A673 (cell line): Measurements from ENCODE around the gene ICAM2. TPM values are rescaled to one million over a fixed set of nuclear protein-coding genes. Genes with fewer than 3 reads are reported as not detected.

Experiments
- BruUV-seq: library from RNA; stranded (reverse); fragments of 400-500 nt; replicated peaks from 2 replicates; lab custom pipeline; 2021; lab: Mats Ljungman, UMichigan
- CTCF ChIA-PET: fragments of 300-600 bp; sonication (Branson Sonifier 250); formaldehyde crosslinking; loops from one replicate; lab custom pipeline; 2022; ENCODE audit warnings: antibody characterized with exemption; lab: Charles Lee
- POLR2A ChIA-PET: fragments of 300-600 bp; sonication (Branson Sonifier 250); formaldehyde crosslinking; loops from one replicate; lab custom pipeline; 2022; ENCODE audit warnings: antibody characterized with exemption; ENCODE audit not compliant: low non-redundant PET; lab: Charles Lee
- DNase-seq: peaks from one replicate; pipeline ENCODE4 v3.0.0-alpha.2; 2015; ENCODE audit warnings: low spot score
- H3K27ac ChIP-seq: fragments of 200-600 bp; sonication (generic); 2 replicates; pipeline ENCODE4 v1.5.1; 2016; ENCODE audit warnings: mixed run types, low read depth, mild to moderate bottlenecking, mixed read lengths, antibody characterized with exemption, low read length; ENCODE audit not compliant: poor library complexity, severe bottlenecking
- H3K27me3 ChIP-seq: fragments of 200-600 bp; sonication (generic); replicated peaks from 2 replicates; pipeline ENCODE4 v1.6.1; 2017; ENCODE audit warnings: mixed run types, low read depth, mild to moderate bottlenecking, mixed read lengths, antibody characterized with exemption, low read length; ENCODE audit not compliant: insufficient read depth, poor library complexity
- H3K36me3 ChIP-seq: fragments of 200-600 bp; sonication (generic); 2 replicates; pipeline ENCODE4 v1.6.1; 2016; ENCODE audit warnings: mixed run types, mild to moderate bottlenecking, mixed read lengths, antibody characterized with exemption, low read length; ENCODE audit not compliant: insufficient read depth, poor library complexity, severe bottlenecking
- H3K4me1 ChIP-seq: fragments of 200-600 bp; sonication (generic); 2 replicates; pipeline ENCODE4 v1.6.1; 2017; ENCODE audit warnings: mixed run types, mild to moderate bottlenecking, mixed read lengths, antibody characterized with exemption, low read length; ENCODE audit not compliant: insufficient read depth, poor library complexity, severe bottlenecking
- H3K4me3 ChIP-seq: fragments of 200-600 bp; sonication (generic); 2 replicates; pipeline ENCODE4 v1.5.1; 2016; ENCODE audit warnings: low read depth, mixed run types, mild to moderate bottlenecking, mixed read lengths, low read length; ENCODE audit not compliant: poor library complexity, severe bottlenecking
- H3K9me3 ChIP-seq: fragments of 200-600 bp; sonication (generic); 2 replicates; pipeline ENCODE4 v1.6.1; 2016; ENCODE audit warnings: mixed run types, low read depth, mild to moderate bottlenecking, mixed read lengths, antibody characterized with exemption, low read length; ENCODE audit not compliant: poor library complexity, severe bottlenecking
- EZH2 ChIP-seq: fragments of 200-600 bp; sonication (generic); IDR thresholded peaks from 2 replicates; pipeline ENCODE4 v1.6.1; 2017; ENCODE audit warnings: borderline replicate concordance, low read depth, mild to moderate bottlenecking, mixed read lengths, antibody characterized with exemption, low read length; ENCODE audit not compliant: poor library complexity, severe bottlenecking
- intact Hi-C: fragments of 100-400 bp; cut with micrococcal nuclease; formaldehyde crosslinking; loops from one replicate; pipeline ENCODE4 v1.10.0; 2022; ENCODE audit not compliant: unreplicated experiment
- total RNA-seq: library from RNA; stranded (reverse); gene quantifications from 2 replicates; pipeline ENCODE4 v1.2.3, GENCODE V29; 2021
- TF ChIP-seq, protein P1 (sequence below): fragments of 300-800, 200-600 bp; sonication (generic); conservative IDR thresholded peaks from 2 replicates; pipeline ENCODE4 v1.5.1; 2017; ENCODE audit warnings: low read depth, mild to moderate bottlenecking, antibody characterized with exemption, low read length, moderate library complexity, mixed read lengths

ICAM2 gene
- total RNA-seq, 1 experiment from 2014 or later = 0.99 TPM

GRCh38 chr17:64028874-64029464 is 8.5 kb upstream of the ICAM2 start:
- H3K4me3 ChIP-seq = no peak overlapping the region
- H3K4me1 ChIP-seq = no peaks in the 10 kb centered on the region
- no peak overlapping the region for H3K27ac ChIP-seq
- intact Hi-C loops = loop anchor here (1.0 to 5.0 kb wide), 3 partner anchors 104 to 253 kb away; partner anchors contain the start of gene GH1
- H3K27me3 ChIP-seq = no peaks in the 10 kb centered on the region
- H3K36me3 ChIP-seq = no peaks in the 10 kb centered on the region
- BruUV-seq = no TSS peak
- CTCF ChIA-PET = interaction anchor here (0.5 to 3.8 kb wide), 7 partner anchors 10 to 253 kb away, joined by 3 to 100 read pairs (median 5); no protein-coding TSS in a partner anchor
- DNase-seq = peak; percentile 68
- H3K9me3 ChIP-seq = no peaks in the 10 kb centered on the region
- POLR2A ChIA-PET = no interaction called here
- TF ChIP-seq EZH2 = no peak
- TF ChIP-seq, protein P1, sequence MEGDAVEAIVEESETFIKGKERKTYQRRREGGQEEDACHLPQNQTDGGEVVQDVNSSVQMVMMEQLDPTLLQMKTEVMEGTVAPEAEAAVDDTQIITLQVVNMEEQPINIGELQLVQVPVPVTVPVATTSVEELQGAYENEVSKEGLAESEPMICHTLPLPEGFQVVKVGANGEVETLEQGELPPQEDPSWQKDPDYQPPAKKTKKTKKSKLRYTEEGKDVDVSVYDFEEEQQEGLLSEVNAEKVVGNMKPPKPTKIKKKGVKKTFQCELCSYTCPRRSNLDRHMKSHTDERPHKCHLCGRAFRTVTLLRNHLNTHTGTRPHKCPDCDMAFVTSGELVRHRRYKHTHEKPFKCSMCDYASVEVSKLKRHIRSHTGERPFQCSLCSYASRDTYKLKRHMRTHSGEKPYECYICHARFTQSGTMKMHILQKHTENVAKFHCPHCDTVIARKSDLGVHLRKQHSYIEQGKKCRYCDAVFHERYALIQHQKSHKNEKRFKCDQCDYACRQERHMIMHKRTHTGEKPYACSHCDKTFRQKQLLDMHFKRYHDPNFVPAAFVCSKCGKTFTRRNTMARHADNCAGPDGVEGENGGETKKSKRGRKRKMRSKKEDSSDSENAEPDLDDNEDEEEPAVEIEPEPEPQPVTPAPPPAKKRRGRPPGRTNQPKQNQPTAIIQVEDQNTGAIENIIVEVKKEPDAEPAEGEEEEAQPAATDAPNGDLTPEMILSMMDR = peak; percentile 76

DNA sequence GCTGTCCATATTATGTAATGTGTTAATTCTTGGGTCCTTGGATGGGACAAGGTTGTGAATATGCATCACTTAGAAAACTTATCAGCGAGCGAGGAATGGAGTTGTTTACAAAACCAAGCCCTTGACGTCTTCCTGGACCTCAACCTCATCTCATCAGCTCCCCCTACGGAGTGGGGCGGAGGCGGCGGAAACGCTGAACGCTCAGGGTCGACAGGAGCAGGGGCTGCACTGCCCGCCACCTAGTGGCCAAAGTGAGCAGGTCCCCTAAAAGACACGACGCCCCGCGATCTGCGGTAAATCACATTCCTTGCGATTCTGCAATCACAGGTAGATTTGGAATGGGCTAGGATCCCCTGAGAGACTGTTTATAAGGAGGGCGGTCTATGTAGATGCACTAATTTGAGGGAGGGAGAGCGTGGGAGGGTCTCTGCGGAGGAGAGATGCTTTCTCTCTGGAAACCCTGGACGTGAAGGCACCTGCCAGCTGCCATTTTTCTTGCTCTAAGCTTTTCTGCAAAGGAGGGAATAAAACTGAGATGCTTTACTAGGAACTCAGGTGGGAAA is 5.4 kb upstream of the ICAM2 start:
- no peaks in the 10 kb centered on the region for H3K36me3 ChIP-seq
- POLR2A ChIA-PET = interaction anchor here (1.0 kb wide), 1 partner anchor 49 kb away, joined by 3 read pairs; no protein-coding TSS in a partner anchor

More for the DNA sequence above, 5.4 kb upstream of the ICAM2 start:
- no peaks in the 10 kb centered on the region for H3K9me3 ChIP-seq
- peak overlapping the region; percentile 13 for H3K4me3 ChIP-seq
- DNase-seq = peak; percentile 87
- TF ChIP-seq, protein P1 = peak; percentile 99
- no peak for TF ChIP-seq EZH2
- no peak overlapping the region for H3K27ac ChIP-seq
- H3K4me1 ChIP-seq = no peaks in the 10 kb centered on the region
- BruUV-seq = no TSS peak
- no peaks in the 10 kb centered on the region for H3K27me3 ChIP-seq
- CTCF ChIA-PET = interaction anchor here (0.8 to 1.7 kb wide), 5 partner anchors 9 to 114 kb away, joined by 3 to 13 read pairs (median 5); no protein-coding TSS in a partner anchor
- intact Hi-C loops = loop anchor here (5.0 kb wide), 1 partner anchor 109 kb away; the partner anchor contains the start of gene GH1
